Measurements from ENCODE around the gene EYS. TPM values are rescaled to one million over a fixed set of nuclear protein-coding genes. Genes with fewer than 3 reads are reported as not detected.
A peak's percentile ranks its signal among the peaks of the same experiment; 100 is the strongest.

EYS gene
- polyA plus RNA-seq, 2 of the 4 experiments (the other 2 are of a cell fraction) = 0.03 to 0.06 TPM

DNA sequence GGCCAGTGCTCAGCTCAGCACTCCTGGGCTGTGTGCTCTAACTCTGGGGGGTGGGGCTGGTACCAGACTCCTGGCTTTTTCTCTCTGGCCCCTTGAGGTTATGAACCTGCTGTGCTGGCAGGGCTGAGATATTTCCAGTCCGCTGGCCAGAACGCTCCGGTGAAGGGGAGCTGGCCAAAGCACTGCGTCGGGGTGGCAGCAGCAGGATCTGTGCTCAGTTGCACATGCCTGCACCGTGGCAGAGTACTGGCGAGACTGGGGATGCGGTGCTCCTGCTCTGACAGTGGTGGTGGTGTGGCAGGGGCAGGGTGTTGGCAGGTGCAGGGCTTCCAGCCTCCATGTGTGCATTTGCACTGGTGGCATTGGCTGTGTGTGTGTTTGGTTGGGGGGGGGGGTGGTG lies 1697.0 kb downstream of the EYS start (continued):
- TF ChIP-seq EHF (CRISPR knock-in tag; IDR thresholded peaks at IDR 0.05) = no peak
- TF ChIP-seq NPAS2 (CRISPR knock-in tag; IDR thresholded peaks at IDR 0.05; ENCODE audit: borderline replicate concordance) = no peak
- no peak for TF ChIP-seq CHD4 (IDR thresholded peaks at IDR 0.05; ENCODE audit: borderline replicate concordance)
- no peak for TF ChIP-seq EP300 (IDR thresholded peaks at IDR 0.05)

DNA sequence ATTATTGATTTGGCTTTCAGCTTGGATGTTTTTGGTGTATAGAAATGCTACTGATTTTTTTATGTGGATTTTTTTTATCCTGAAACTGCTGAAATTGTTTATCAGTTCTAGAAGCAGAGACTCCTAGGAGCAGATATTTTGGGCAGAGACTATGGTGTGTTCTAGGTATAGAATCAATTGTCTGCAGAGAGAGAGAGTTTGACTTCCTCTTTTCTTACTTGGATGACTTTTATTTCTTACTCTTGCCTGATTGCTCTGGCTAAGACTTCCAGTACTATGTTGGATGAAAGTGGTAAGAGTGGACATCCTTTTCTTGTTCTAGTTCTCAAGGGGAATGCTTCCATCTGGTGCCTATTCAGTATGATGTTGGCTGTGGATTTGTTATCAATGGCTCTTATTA lies 1700.8 kb downstream of the EYS start:
- no peak for FAIRE-seq

GRCh38 chr6:64000818-64001491 lies 1706.1 kb downstream of the EYS start:
- WGBS (ENCODE audit: missing lambda C conversion rate) = 81% methylated on average over 5 of the region's 5 CpGs
- TF ChIP-seq MAFK (IDR thresholded peaks at IDR 0.05; ENCODE audit: partially characterized antibody) (peak; percentile 46), HOXA7 (CRISPR knock-in tag; IDR thresholded peaks at IDR 0.05) (no peak), ZC3H11A (IDR thresholded peaks at IDR 0.05) (no peak), HOXB13 (CRISPR knock-in tag; IDR thresholded peaks at IDR 0.05; ENCODE audit: low read depth) (no peak), TFCP2L1 (CRISPR knock-in tag; IDR thresholded peaks at IDR 0.05) (no peak)
- no peak for ATAC-seq
- Histone ChIP-seq H3K4me1 (no peaks in the 10 kb centered on the region), H3K4me3 (no peak overlapping the region), H3K9me3 (no peaks in the 10 kb centered on the region), H3K27ac (no peak overlapping the region), H3K4me2 (no peak overlapping the region)
- no peak for DNase-seq (ENCODE audit: low read depth in 1 of 2, low spot score in 1 of 2)
- ChIA-PET CTCF (no interaction called here), POLR2A (no interaction called here)
- no peak for FAIRE-seq

More for the DNA sequence above, 1700.8 kb downstream of the EYS start:
- Histone ChIP-seq H3K9me3 (no peaks in the 10 kb centered on the region), H3K4me3 (no peak overlapping the region), H3K27ac (no peak overlapping the region), H3K4me2 (no peak overlapping the region), H3K4me1 (no peaks in the 10 kb centered on the region)
- no peak for DNase-seq (ENCODE audit: low read depth in 1 of 2, low spot score in 1 of 2)
- ATAC-seq = no peak
- TF ChIP-seq KDM1A (IDR thresholded peaks at IDR 0.05; ENCODE audit: low read depth) (no peak), EHMT2 (IDR thresholded peaks at IDR 0.05; ENCODE audit: low read depth) (no peak), SMC3 (IDR thresholded peaks at IDR 0.05) (no peak), NPAS2 (CRISPR knock-in tag; IDR thresholded peaks at IDR 0.05; ENCODE audit: borderline replicate concordance) (no peak), RARB (CRISPR knock-in tag; IDR thresholded peaks at IDR 0.05) (no peak), HDAC2 (IDR thresholded peaks at IDR 0.05) (no peak), NR3C1 (IDR thresholded peaks at IDR 0.05) (no peak), HOXB5 (CRISPR knock-in tag; IDR thresholded peaks at IDR 0.05) (no peak), HOXA7 (CRISPR knock-in tag; IDR thresholded peaks at IDR 0.05) (no peak), TFCP2L1 (CRISPR knock-in tag; IDR thresholded peaks at IDR 0.05) (no peak), HEYL (CRISPR knock-in tag; IDR thresholded peaks at IDR 0.05) (no peak), EHF (CRISPR knock-in tag; IDR thresholded peaks at IDR 0.05) (no peak), MAFK (IDR thresholded peaks at IDR 0.05; ENCODE audit: partially characterized antibody) (no peak), POLR2AphosphoS2 (conservative IDR thresholded peaks at IDR 0.05; ENCODE audit: low read length) (no peak), MYC (IDR thresholded peaks at IDR 0.05; ENCODE audit: borderline replicate concordance, low read length) (no peak), TP53 (CRISPR knock-in tag; IDR thresholded peaks at IDR 0.05) (no peak)
- TF ChIP-seq, protein P1, sequence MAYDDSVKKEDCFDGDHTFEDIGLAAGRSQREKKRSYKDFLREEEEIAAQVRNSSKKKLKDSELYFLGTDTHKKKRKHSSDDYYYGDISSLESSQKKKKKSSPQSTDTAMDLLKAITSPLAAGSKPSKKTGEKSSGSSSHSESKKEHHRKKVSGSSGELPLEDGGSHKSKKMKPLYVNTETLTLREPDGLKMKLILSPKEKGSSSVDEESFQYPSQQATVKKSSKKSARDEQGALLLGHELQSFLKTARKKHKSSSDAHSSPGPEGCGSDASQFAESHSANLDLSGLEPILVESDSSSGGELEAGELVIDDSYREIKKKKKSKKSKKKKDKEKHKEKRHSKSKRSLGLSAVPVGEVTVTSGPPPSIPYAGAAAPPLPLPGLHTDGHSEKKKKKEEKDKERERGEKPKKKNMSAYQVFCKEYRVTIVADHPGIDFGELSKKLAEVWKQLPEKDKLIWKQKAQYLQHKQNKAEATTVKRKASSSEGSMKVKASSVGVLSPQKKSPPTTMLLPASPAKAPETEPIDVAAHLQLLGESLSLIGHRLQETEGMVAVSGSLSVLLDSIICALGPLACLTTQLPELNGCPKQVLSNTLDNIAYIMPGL (CRISPR knock-in tag; IDR thresholded peaks at IDR 0.05; ENCODE audit: borderline replicate concordance) = no peak
- TF ChIP-seq, protein P2, sequence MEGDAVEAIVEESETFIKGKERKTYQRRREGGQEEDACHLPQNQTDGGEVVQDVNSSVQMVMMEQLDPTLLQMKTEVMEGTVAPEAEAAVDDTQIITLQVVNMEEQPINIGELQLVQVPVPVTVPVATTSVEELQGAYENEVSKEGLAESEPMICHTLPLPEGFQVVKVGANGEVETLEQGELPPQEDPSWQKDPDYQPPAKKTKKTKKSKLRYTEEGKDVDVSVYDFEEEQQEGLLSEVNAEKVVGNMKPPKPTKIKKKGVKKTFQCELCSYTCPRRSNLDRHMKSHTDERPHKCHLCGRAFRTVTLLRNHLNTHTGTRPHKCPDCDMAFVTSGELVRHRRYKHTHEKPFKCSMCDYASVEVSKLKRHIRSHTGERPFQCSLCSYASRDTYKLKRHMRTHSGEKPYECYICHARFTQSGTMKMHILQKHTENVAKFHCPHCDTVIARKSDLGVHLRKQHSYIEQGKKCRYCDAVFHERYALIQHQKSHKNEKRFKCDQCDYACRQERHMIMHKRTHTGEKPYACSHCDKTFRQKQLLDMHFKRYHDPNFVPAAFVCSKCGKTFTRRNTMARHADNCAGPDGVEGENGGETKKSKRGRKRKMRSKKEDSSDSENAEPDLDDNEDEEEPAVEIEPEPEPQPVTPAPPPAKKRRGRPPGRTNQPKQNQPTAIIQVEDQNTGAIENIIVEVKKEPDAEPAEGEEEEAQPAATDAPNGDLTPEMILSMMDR (IDR thresholded peaks at IDR 0.05) = no peak
- TF ChIP-seq, protein P3, sequence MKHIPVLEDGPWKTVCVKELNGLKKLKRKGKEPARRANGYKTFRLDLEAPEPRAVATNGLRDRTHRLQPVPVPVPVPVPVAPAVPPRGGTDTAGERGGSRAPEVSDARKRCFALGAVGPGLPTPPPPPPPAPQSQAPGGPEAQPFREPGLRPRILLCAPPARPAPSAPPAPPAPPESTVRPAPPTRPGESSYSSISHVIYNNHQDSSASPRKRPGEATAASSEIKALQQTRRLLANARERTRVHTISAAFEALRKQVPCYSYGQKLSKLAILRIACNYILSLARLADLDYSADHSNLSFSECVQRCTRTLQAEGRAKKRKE (CRISPR knock-in tag; IDR thresholded peaks at IDR 0.05; ENCODE audit: low read depth) = no peak
- TF ChIP-seq, protein P4, sequence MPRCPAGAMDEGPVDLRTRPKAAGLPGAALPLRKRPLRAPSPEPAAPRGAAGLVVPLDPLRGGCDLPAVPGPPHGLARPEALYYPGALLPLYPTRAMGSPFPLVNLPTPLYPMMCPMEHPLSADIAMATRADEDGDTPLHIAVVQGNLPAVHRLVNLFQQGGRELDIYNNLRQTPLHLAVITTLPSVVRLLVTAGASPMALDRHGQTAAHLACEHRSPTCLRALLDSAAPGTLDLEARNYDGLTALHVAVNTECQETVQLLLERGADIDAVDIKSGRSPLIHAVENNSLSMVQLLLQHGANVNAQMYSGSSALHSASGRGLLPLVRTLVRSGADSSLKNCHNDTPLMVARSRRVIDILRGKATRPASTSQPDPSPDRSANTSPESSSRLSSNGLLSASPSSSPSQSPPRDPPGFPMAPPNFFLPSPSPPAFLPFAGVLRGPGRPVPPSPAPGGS (IDR thresholded peaks at IDR 0.05) = no peak
- POLR2A ChIA-PET = no interaction called here
- CTCF ChIA-PET = no interaction called here

Measured in A549 (cell line).